GM23248 (cell line): Measurements from ENCODE around the gene MTFP1. TPM values are rescaled to one million over a fixed set of nuclear protein-coding genes. Genes with fewer than 3 reads are reported as not detected.

Experiments
- DNase-seq: peaks from one replicate; pipeline ENCODE4 v3.0.0-alpha.2; 2015
- H2AFZ ChIP-seq: fragments of 200-600 bp; sonication (generic); 2 replicates; pipeline ENCODE4 v1.6.1; 2016; ENCODE audit warnings: antibody characterized with exemption
- H3F3A ChIP-seq: fragments of 200-600 bp; sonication (generic); 2 replicates; pipeline ENCODE4 v1.6.1; 2016; ENCODE audit warnings: mild to moderate bottlenecking, antibody characterized with exemption, mixed run types; ENCODE audit not compliant: insufficient read depth
- H3K27ac ChIP-seq: fragments of 200-600 bp; sonication (generic); 2 replicates; pipeline ENCODE4 v1.5.1; 2016; ENCODE audit warnings: mild to moderate bottlenecking
- H3K27me3 ChIP-seq: fragments of 200-600 bp; sonication (generic); replicated peaks from 2 replicates; pipeline ENCODE4 v1.6.1; 2016; ENCODE audit warnings: mild to moderate bottlenecking; ENCODE audit not compliant: insufficient read depth
- H3K36me3 ChIP-seq: fragments of 200-600 bp; sonication (generic); 2 replicates; pipeline ENCODE4 v1.6.1; 2016; ENCODE audit warnings: low read depth, mild to moderate bottlenecking
- H3K4me1 ChIP-seq: fragments of 200-600 bp; sonication (generic); 2 replicates; pipeline ENCODE4 v1.6.1; 2016; ENCODE audit warnings: mild to moderate bottlenecking; ENCODE audit not compliant: insufficient read depth
- H3K4me2 ChIP-seq: fragments of 200-600 bp; sonication (generic); one replicate; pipeline ENCODE4 v1.6.1; 2016; ENCODE audit warnings: mild to moderate bottlenecking; ENCODE audit not compliant: unreplicated experiment
- H3K4me3 ChIP-seq: fragments of 200-600 bp; sonication (generic); 2 replicates; pipeline ENCODE4 v1.5.1; 2016; ENCODE audit warnings: mild to moderate bottlenecking
- H3K79me2 ChIP-seq: fragments of 200-600 bp; sonication (generic); 2 replicates; pipeline ENCODE4 v1.6.1; 2016; ENCODE audit warnings: mild to moderate bottlenecking; ENCODE audit not compliant: insufficient read depth
- H3K9ac ChIP-seq: fragments of 200-600 bp; sonication (generic); 2 replicates; pipeline ENCODE4 v1.6.1; 2016; ENCODE audit warnings: mild to moderate bottlenecking
- H3K9me2 ChIP-seq: fragments of 200-600 bp; sonication (generic); 2 replicates; pipeline ENCODE4 v1.6.1; 2016; ENCODE audit warnings: mixed run types, mild to moderate bottlenecking, moderate library complexity; ENCODE audit not compliant: insufficient read depth
- H3K9me3 ChIP-seq: fragments of 200-600 bp; sonication (generic); one replicate; pipeline ENCODE4 v1.6.1; 2017; ENCODE audit warnings: low read depth
- H4K20me1 ChIP-seq: fragments of 200-600 bp; sonication (generic); 2 replicates; pipeline ENCODE4 v1.6.0; 2016; ENCODE audit not compliant: insufficient read depth
- EZH2 ChIP-seq: fragments of 200-600 bp; sonication (generic); IDR thresholded peaks from 2 replicates; pipeline ENCODE4 v1.6.1; 2018; ENCODE audit warnings: antibody characterized with exemption, mild to moderate bottlenecking; ENCODE audit not compliant: insufficient read depth, poor library complexity, severe bottlenecking
- EZH2phosphoT487 ChIP-seq: fragments of 200-600 bp; sonication (generic); IDR thresholded peaks from 2 replicates; pipeline ENCODE4 v1.6.1; 2018; ENCODE audit warnings: antibody characterized with exemption, moderate library complexity, mild to moderate bottlenecking, low read depth; ENCODE audit not compliant: insufficient read depth
- WGBS, 2 experiments: methylation state at CpG; one replicate each; pipeline ENCODE4 v1.1.6; 2015 to 2017; ENCODE audit warnings: low lambda C conversion rate in 2 of 2, low coverage in 1 of 2; ENCODE audit errors: missing lambda C conversion rate in 2 of 2; 5-methylcytosine and 5-hydroxymethylcytosine counted together
- in situ Hi-C: fragments of 300-500 bp; cut with MboI; formaldehyde crosslinking; loops from 2 replicates; pipeline ENCODE4 v1.15.0; 2020
- polyA plus RNA-seq: library from polyadenylated mRNA; unstranded; fragments of >200 nt; fragmentation: Nextera tagmentation; extraction: Ambion mirVana; gene quantifications from 2 replicates; pipeline ENCODE4 v1.2.1, GENCODE V29; 2016
- total RNA-seq: library from RNA; depleted of rRNA; stranded (reverse); fragments of >200 nt; shearing (Covaris generic); gene quantifications from 2 replicates; pipeline ENCODE4 v1.2.3, GENCODE V29; 2014

The MTFP1 gene
- total and polyA plus RNA-seq, 2 experiments from 2014 or later, result 6.6 to 8.1 TPM

DNA sequence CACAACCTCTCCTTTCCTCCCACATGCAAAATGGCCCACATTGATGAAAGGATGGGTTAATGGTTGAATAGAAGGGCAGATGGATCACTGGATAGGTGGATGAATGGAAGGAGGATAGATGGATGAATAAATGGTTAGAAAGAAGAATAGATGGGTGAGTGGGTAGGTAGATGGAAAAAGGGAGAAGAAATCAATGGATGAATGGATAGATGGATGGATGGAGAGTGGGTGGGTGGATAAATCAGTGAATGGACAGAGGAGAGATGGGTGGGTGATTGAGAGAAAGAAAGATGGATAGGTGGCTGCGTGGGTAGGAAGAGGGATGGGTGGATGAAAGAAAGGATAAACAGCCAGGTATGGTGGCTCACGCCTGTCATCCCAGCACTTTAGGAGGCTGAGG, 45.1 kb downstream of the MTFP1 start:
- no peak for DNase-seq
- Histone ChIP-seq H3K36me3 (no peaks in the 10 kb centered on the region), H3K9me2 (no peaks in the 10 kb centered on the region), H3K4me3 (no peak overlapping the region), H3K27me3 (peaks cover 10% of the 10 kb centered on the region; the same call in 1 of the 2 replicates), H3K9ac (no peak overlapping the region), H3K27ac (no peak overlapping the region), H4K20me1 (no peaks in the 10 kb centered on the region), H3K79me2 (no peaks in the 10 kb centered on the region), H3F3A (no peaks in the 10 kb centered on the region), H3K4me1 (no peaks in the 10 kb centered on the region), H3K4me2 (no peak overlapping the region), H3K9me3 (no peaks in the 10 kb centered on the region), H2AFZ (no peak overlapping the region)
- TF ChIP-seq EZH2phosphoT487 (no peak), EZH2 (no peak)
- in situ Hi-C loops, result no loop called here
- 45 to 58% methylated on average over 2 of the region's 2 CpGs for WGBS, 2 experiments

- no peak within 1 kb of the TSS for H3K4me3 ChIP-seq
- H3K36me3 ChIP-seq, result no peaks in the 10 kb centered on the region
- no peak for TF ChIP-seq EZH2phosphoT487
- H3K27ac ChIP-seq, result no peak within 1 kb of the TSS
- no peaks in the 10 kb centered on the region for H4K20me1 ChIP-seq
- H2AFZ ChIP-seq, result no peak within 1 kb of the TSS
- H3K9me2 ChIP-seq, result no peaks in the 10 kb centered on the region
- H3F3A ChIP-seq, result no peaks in the 10 kb centered on the region
- peaks cover 10% of the 10 kb centered on the region; the same call in 1 of the 2 replicates for H3K27me3 ChIP-seq
- no peak within 1 kb of the TSS for H3K9ac ChIP-seq
- no peaks in the 10 kb centered on the region for H3K9me3 ChIP-seq
- no peaks in the 10 kb centered on the region for H3K4me1 ChIP-seq
- WGBS, 2 experiments, result 39 to 44% methylated on average over 13 of the region's 13 CpGs
- DNase-seq, result no peak
- H3K79me2 ChIP-seq, result no peaks in the 10 kb centered on the region
- in situ Hi-C loops, result no loop called here
- H3K4me2 ChIP-seq, result no peak within 1 kb of the TSS
These were observed 46.2 kb downstream of the MTFP1 start, which contains the start of gene SEC14L3 for GRCh38 chr22:30471616-30472318. Gene SEC14L3, minus strand, starts transcription at chr22:30472017. Its CDS starts 59 bp downstream, at chr22:30471958.

GRCh38 chr22:30472994-30473720, 47.6 kb downstream of the MTFP1 start:
- no peak overlapping the region for H3K4me3 ChIP-seq
- in situ Hi-C loops, result no loop called here
- no peaks in the 10 kb centered on the region for H3F3A ChIP-seq
- no peaks in the 10 kb centered on the region for H3K9me2 ChIP-seq
- H2AFZ ChIP-seq, result no peak overlapping the region
- no peaks in the 10 kb centered on the region for H3K36me3 ChIP-seq
- H3K4me2 ChIP-seq, result no peak overlapping the region
- H3K9ac ChIP-seq, result no peak overlapping the region
- peaks cover 10% of the 10 kb centered on the region; the same call in 1 of the 2 replicates for H3K27me3 ChIP-seq
- H3K4me1 ChIP-seq, result no peaks in the 10 kb centered on the region
- no peaks in the 10 kb centered on the region for H3K9me3 ChIP-seq
- 58 to 65% methylated on average over 4 of the region's 4 CpGs for WGBS, 2 experiments
- no peak for TF ChIP-seq EZH2phosphoT487
- no peak for TF ChIP-seq EZH2
- DNase-seq, result no peak
- no peaks in the 10 kb centered on the region for H3K79me2 ChIP-seq
- no peak overlapping the region for H3K27ac ChIP-seq
- H4K20me1 ChIP-seq, result no peaks in the 10 kb centered on the region

GRCh38 chr22:30474121-30474520, 48.6 kb downstream of the MTFP1 start:
- no peak overlapping the region for H3K4me2 ChIP-seq
- no peaks in the 10 kb centered on the region for H4K20me1 ChIP-seq
- no peak overlapping the region for H3K4me3 ChIP-seq
- 81 to 82% methylated on average over 4 of the region's 4 CpGs for WGBS, 2 experiments
- H3K27ac ChIP-seq, result no peak overlapping the region
- in situ Hi-C loops, result no loop called here
- peaks cover 10% of the 10 kb centered on the region; the same call in 1 of the 2 replicates for H3K27me3 ChIP-seq
- no peak overlapping the region for H3K9ac ChIP-seq
- no peaks in the 10 kb centered on the region for H3K9me3 ChIP-seq
- no peak for TF ChIP-seq EZH2
- TF ChIP-seq EZH2phosphoT487, result no peak
- H3K79me2 ChIP-seq, result no peaks in the 10 kb centered on the region
- no peak for DNase-seq
- no peaks in the 10 kb centered on the region for H3K9me2 ChIP-seq
- H3K36me3 ChIP-seq, result no peaks in the 10 kb centered on the region
- H3F3A ChIP-seq, result no peaks in the 10 kb centered on the region
- no peak overlapping the region for H2AFZ ChIP-seq
- no peaks in the 10 kb centered on the region for H3K4me1 ChIP-seq
